Karpas-422 (cell line): ENCODE results near the gene ZYG11A. TPM values are rescaled to one million over a fixed set of nuclear protein-coding genes. Genes with fewer than 3 reads are reported as not detected.

Source experiments
- DNase-seq: peaks from one replicate; pipeline ENCODE4 v3.0.0-alpha.2; 2015
- H2AFZ ChIP-seq: fragments of 200-600 bp; sonication (generic); 2 replicates; pipeline ENCODE4 v1.6.1; 2014; ENCODE audit warnings: antibody characterized with exemption, low read length, mixed read lengths
- H3K27ac ChIP-seq: fragments of 200-600 bp; sonication (generic); 2 replicates; pipeline ENCODE4 v1.5.1; 2014; ENCODE audit warnings: mild to moderate bottlenecking, low read length, moderate library complexity
- H3K27me3 ChIP-seq: fragments of 200-600 bp; sonication (generic); 2 replicates; pipeline ENCODE4 v1.6.1; 2014; ENCODE audit warnings: low read length, mixed read lengths
- H3K36me3 ChIP-seq: fragments of 200-600 bp; sonication (generic); 2 replicates; pipeline ENCODE4 v1.6.1; 2014; ENCODE audit warnings: low read length, mixed read lengths; ENCODE audit not compliant: insufficient read depth
- H3K4me1 ChIP-seq: fragments of 200-600 bp; sonication (generic); 2 replicates; pipeline ENCODE4 v1.6.1; 2014; ENCODE audit warnings: mild to moderate bottlenecking, low read length, mixed read lengths
- H3K4me2 ChIP-seq: fragments of 200-600 bp; sonication (generic); 2 replicates; pipeline ENCODE4 v1.6.1; 2014; ENCODE audit warnings: low read length, low read depth, mild to moderate bottlenecking; ENCODE audit not compliant: poor library complexity, severe bottlenecking
- H3K4me3 ChIP-seq: fragments of 200-600 bp; sonication (generic); 2 replicates; pipeline ENCODE4 v1.5.1; 2014; ENCODE audit warnings: mild to moderate bottlenecking, antibody characterized with exemption, low read length, mixed read lengths
- H3K79me2 ChIP-seq: fragments of 200-600 bp; sonication (generic); 2 replicates; pipeline ENCODE4 v1.6.1; 2014; ENCODE audit warnings: mild to moderate bottlenecking, low read length, mixed read lengths
- H3K9ac ChIP-seq: fragments of 200-600 bp; sonication (generic); 2 replicates; pipeline ENCODE4 v1.6.0; 2014; ENCODE audit warnings: low read length
- H3K9me2 ChIP-seq: fragments of 200-600 bp; sonication (generic), shearing (Covaris generic); replicated peaks from 2 replicates; pipeline ENCODE4 v1.6.0; 2014; ENCODE audit warnings: mild to moderate bottlenecking, low read length, moderate library complexity; ENCODE audit not compliant: insufficient read depth
- H3K9me3 ChIP-seq: fragments of 300-700, 200-600 bp; sonication (generic); 2 replicates; pipeline ENCODE4 v1.6.1; 2014; ENCODE audit warnings: low read length, mixed read lengths
- H4K20me1 ChIP-seq: fragments of 200-600 bp; sonication (generic); 2 replicates; pipeline ENCODE4 v1.6.1; 2014; ENCODE audit warnings: mild to moderate bottlenecking, antibody characterized with exemption, low read length, low read depth; ENCODE audit not compliant: insufficient read depth
- total RNA-seq: library from RNA; depleted of rRNA; stranded (reverse); fragments of >200 nt; shearing (Covaris generic); gene quantifications from 2 replicates; pipeline ENCODE4 v1.2.3, GENCODE V29; 2014; ENCODE audit warnings: low replicate concordance

Gene ZYG11A
- total RNA-seq, 1 experiment from 2014 or later, result not detected

- Histone ChIP-seq H3K9ac (no peak overlapping the region), H3K27ac (no peak overlapping the region), H3K4me2 (no peak overlapping the region), H3K27me3 (no peaks in the 10 kb centered on the region), H3K9me3 (no peaks in the 10 kb centered on the region), H3K4me1 (no peaks in the 10 kb centered on the region), H4K20me1 (no peaks in the 10 kb centered on the region), H3K79me2 (no peaks in the 10 kb centered on the region), H2AFZ (no peak overlapping the region), H3K4me3 (no peak overlapping the region), H3K36me3 (no peaks in the 10 kb centered on the region), H3K9me2 (no peaks in the 10 kb centered on the region)
- DNase-seq, result no peak
Observed at GRCh38 chr1:52907068-52907811, 64.7 kb downstream of the ZYG11A start.

GRCh38 chr1:52907812-52908153 is 65.2 kb downstream of the ZYG11A start:
- Histone ChIP-seq H3K4me2 (no peak overlapping the region), H4K20me1 (no peaks in the 10 kb centered on the region), H3K9me2 (no peaks in the 10 kb centered on the region), H3K36me3 (no peaks in the 10 kb centered on the region), H3K9ac (no peak overlapping the region), H2AFZ (no peak overlapping the region), H3K9me3 (no peaks in the 10 kb centered on the region), H3K4me3 (no peak overlapping the region), H3K4me1 (no peaks in the 10 kb centered on the region), H3K27me3 (no peaks in the 10 kb centered on the region), H3K79me2 (no peaks in the 10 kb centered on the region), H3K27ac (no peak overlapping the region)
- DNase-seq, result no peak

- Histone ChIP-seq H4K20me1 (no peaks in the 10 kb centered on the region), H3K9ac (no peak overlapping the region), H3K27ac (no peak overlapping the region), H3K4me1 (no peaks in the 10 kb centered on the region), H3K27me3 (no peaks in the 10 kb centered on the region), H3K9me2 (no peaks in the 10 kb centered on the region), H3K4me2 (no peak overlapping the region), H2AFZ (no peak overlapping the region), H3K9me3 (no peaks in the 10 kb centered on the region), H3K36me3 (no peaks in the 10 kb centered on the region), H3K4me3 (no peak overlapping the region), H3K79me2 (no peaks in the 10 kb centered on the region)
- DNase-seq, result no peak
Observed at GRCh38 chr1:52911541-52911940, 69.0 kb downstream of the ZYG11A start.

GRCh38 chr1:52913014-52913413 is 70.5 kb downstream of the ZYG11A start:
- Histone ChIP-seq H3K4me2 (no peak overlapping the region), H3K4me1 (no peaks in the 10 kb centered on the region), H3K36me3 (no peaks in the 10 kb centered on the region), H3K27ac (no peak overlapping the region), H3K9ac (no peak overlapping the region), H3K9me3 (no peaks in the 10 kb centered on the region), H3K9me2 (no peaks in the 10 kb centered on the region), H3K79me2 (no peaks in the 10 kb centered on the region), H3K4me3 (no peak overlapping the region), H4K20me1 (no peaks in the 10 kb centered on the region), H3K27me3 (no peaks in the 10 kb centered on the region), H2AFZ (0 out of 2 replicates have a peak overlapping the region, but pooled peaks have one; percentile 16)
- no peak for DNase-seq

- Histone ChIP-seq H3K36me3 (no peaks in the 10 kb centered on the region), H3K9me2 (no peaks in the 10 kb centered on the region), H3K9ac (no peak overlapping the region), H3K27me3 (no peaks in the 10 kb centered on the region), H3K4me2 (no peak overlapping the region), H3K27ac (no peak overlapping the region), H3K4me1 (no peaks in the 10 kb centered on the region), H3K9me3 (no peaks in the 10 kb centered on the region), H3K4me3 (no peak overlapping the region), H3K79me2 (no peaks in the 10 kb centered on the region), H2AFZ (peak overlapping the region; percentile 16; the same call in 1 of the 2 replicates), H4K20me1 (no peaks in the 10 kb centered on the region)
- peak; percentile 73 for DNase-seq
Observed at GRCh38 chr1:52913537-52913936, 71.0 kb downstream of the ZYG11A start.

- no peak overlapping the region for H3K9ac ChIP-seq
- no peaks in the 10 kb centered on the region for H3K4me1 ChIP-seq
- H3K27ac ChIP-seq, result no peak overlapping the region
- no peaks in the 10 kb centered on the region for H3K9me3 ChIP-seq
- no peaks in the 10 kb centered on the region for H3K36me3 ChIP-seq
- no peak overlapping the region for H2AFZ ChIP-seq
- H3K4me2 ChIP-seq, result no peak overlapping the region
- no peaks in the 10 kb centered on the region for H4K20me1 ChIP-seq
- no peak overlapping the region for H3K4me3 ChIP-seq
- H3K9me2 ChIP-seq, result no peaks in the 10 kb centered on the region
- no peaks in the 10 kb centered on the region for H3K79me2 ChIP-seq
- no peaks in the 10 kb centered on the region for H3K27me3 ChIP-seq
- DNase-seq, result no peak
Observed at GRCh38 chr1:52914463-52914862, 71.9 kb downstream of the ZYG11A start.

GRCh38 chr1:52915211-52915854 is 72.8 kb downstream of the ZYG11A start:
- H3K4me2 ChIP-seq, result no peak overlapping the region
- no peaks in the 10 kb centered on the region for H3K9me2 ChIP-seq
- H3K79me2 ChIP-seq, result no peaks in the 10 kb centered on the region
- H3K9ac ChIP-seq, result no peak overlapping the region
- H2AFZ ChIP-seq, result no peak overlapping the region
- no peak overlapping the region for H3K27ac ChIP-seq
- no peaks in the 10 kb centered on the region for H3K27me3 ChIP-seq
- H3K36me3 ChIP-seq, result no peaks in the 10 kb centered on the region
- no peak overlapping the region for H3K4me3 ChIP-seq
- H4K20me1 ChIP-seq, result no peaks in the 10 kb centered on the region
- H3K9me3 ChIP-seq, result no peaks in the 10 kb centered on the region
- DNase-seq, result no peak
- H3K4me1 ChIP-seq, result no peaks in the 10 kb centered on the region

- H3K36me3 ChIP-seq, result no peaks in the 10 kb centered on the region
- H3K9me2 ChIP-seq, result no peaks in the 10 kb centered on the region
- no peaks in the 10 kb centered on the region for H3K9me3 ChIP-seq
- H3K27me3 ChIP-seq, result no peaks in the 10 kb centered on the region
- no peak overlapping the region for H3K9ac ChIP-seq
- no peak overlapping the region for H3K27ac ChIP-seq
- H2AFZ ChIP-seq, result no peak overlapping the region
- H3K4me1 ChIP-seq, result no peaks in the 10 kb centered on the region
- DNase-seq, result no peak
- H3K4me3 ChIP-seq, result no peak overlapping the region
- no peaks in the 10 kb centered on the region for H3K79me2 ChIP-seq
- H3K4me2 ChIP-seq, result no peak overlapping the region
- no peaks in the 10 kb centered on the region for H4K20me1 ChIP-seq
Observed at GRCh38 chr1:52915855-52916220, 73.3 kb downstream of the ZYG11A start.
